Stimulated activated CD8-positive, alpha-beta memory T cell treated with anti-CD3 and anti-CD28 coated beads, Interleukin-7, amount 100 ng/mL, for 1 hour (primary cell): ENCODE measurements around the gene TENM4.
"Not testable (repeated sequence)": the region's sequence is repeated elsewhere in the genome, so short reads cannot be mapped to it uniquely, and the experiment has no call there.

Experiments
- DNase-seq, 2 donors: peaks; one replicate each; pipeline ENCODE4 v3.0.0-alpha.2; 2020; ENCODE audit warnings: low read depth in 2 of 2

TENM4 gene

DNA sequence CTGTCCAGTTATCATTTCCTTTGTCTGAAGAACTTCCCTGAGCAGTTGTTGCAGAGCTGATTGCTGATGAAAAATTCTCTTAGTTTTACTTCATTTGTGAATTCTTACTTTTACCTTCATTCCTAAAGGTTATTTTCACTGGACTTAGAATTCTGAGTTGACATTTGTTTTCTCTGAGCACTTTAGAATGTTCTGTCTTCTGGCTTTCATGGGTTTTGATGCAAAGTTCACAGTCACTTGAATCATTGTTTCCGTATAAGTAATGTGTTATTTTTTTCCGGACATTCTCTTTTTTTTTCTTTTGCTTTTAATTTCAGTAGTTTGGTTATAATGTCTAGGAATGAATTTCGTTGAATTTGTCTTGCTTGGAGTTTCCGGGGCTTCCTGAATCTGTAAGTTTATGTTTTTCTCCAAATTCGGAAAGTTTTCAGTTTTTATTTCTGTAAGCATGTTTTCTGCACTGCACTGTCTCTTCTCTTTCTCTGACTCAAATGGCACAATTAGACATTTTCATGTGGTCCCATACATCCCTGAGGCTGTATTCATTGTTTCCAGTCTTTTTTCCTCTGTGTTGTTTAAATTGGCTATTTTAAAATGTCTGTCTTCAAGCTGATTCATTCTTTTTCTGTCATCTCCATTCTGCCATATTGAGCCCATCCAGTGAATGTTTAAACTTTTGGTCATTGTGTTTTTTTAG, 797.7 kb downstream of the TENM4 start:
- no peak for DNase-seq

- no peak for DNase-seq
Observed at GRCh38 chr11:78641541-78641940, 799.3 kb downstream of the TENM4 start.

DNA sequence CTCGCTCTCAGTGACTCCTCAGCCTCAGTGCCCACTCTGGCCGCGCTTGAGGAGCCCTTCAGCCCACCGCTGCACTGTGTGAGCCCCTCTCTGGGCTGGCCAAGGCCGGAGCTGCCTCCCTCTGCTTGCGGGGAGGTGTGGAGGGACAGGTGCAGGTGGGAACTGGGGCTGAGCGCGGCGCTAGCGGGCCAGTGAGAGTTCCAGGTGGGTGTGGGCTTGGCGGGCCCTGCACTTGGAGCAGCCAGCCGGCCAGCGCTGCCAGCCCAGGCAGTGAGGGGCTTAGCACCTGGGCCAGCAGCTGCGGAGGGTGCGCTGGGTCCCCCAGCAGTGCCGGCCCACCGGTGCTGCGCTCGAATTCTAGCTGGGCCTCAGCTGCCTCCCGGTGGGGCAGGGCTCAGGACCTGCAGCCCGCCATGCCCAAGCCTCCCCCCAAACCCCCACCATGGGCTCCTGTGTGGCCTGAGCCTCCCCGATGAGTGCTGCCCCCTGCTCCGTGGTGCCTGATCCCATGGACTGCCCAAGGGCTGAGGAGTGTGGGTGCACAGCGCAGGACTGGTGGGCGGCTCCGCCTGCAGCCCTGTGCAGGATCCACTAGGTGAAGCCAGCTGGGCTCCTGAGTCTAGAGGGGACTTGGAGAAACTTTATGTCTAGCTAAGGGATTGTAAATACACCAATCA, 802.0 kb downstream of the TENM4 start:
- no peak for DNase-seq

GRCh38 chr11:78637527-78637926, 803.3 kb downstream of the TENM4 start:
- not testable (repeated sequence) for DNase-seq

- DNase-seq, result no peak
Observed at GRCh38 chr11:78635814-78636506, 804.9 kb downstream of the TENM4 start.

DNA sequence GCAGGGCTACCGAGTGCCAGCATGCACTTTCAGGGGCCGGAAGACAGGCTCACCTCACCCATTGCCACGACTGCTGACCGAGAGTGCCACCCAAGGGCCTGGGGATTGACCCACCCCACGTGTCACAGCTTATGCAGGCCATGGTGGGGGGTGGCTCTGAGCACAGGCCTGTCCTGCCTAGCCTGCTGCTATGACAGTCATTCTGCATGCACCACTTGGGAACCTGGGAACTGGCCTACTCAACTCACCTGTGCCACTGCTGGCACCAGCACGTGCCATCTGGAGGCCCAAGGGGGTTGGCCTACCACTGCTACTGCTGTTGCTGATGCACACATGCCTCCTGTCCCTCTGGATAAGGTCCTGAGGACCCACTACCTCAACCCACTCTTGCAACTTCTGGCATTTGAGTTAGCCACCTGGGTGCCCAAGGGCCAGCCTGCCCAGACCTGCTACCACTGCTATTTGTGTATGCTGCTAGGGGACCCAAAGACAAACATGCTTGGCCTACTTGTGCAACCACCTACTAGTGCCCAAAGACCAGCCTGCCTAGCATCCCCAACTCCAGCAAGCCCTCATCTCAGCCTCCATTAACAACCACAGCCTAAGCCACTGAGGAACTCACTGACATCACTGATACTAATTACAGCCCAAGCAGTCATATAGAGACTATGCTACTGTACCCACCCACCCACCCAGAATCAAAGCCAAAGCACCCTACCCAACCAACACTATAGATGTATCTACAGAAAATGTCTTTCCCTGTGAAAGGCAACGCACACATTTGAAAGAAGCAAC, 807.1 kb downstream of the TENM4 start:
- no peak for DNase-seq

- DNase-seq, result no peak
Observed at GRCh38 chr11:78630561-78631303, 810.1 kb downstream of the TENM4 start.

- DNase-seq, result no peak
Observed at GRCh38 chr11:78630155-78630554, 810.7 kb downstream of the TENM4 start.

- no peak for DNase-seq
Observed at GRCh38 chr11:78622666-78623065, 818.2 kb downstream of the TENM4 start.

DNA sequence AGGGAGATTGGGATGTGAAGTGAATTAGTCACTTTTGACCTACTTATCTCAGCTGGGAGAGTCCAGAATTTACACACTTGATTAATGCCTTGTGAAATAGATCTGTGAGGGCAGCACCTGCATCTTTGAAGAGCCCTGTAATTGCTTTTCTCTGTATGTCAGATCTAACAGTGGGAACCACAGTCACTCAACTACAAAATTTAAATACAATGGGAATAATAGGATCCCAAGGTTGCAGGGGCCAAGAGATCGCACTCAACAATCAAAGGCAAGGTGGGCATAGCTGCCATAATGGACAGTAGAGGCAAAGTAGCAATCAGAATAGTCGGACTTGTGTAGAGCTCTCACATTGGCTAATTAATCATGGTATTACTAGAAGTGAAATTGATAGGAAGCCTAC, 820.7 kb downstream of the TENM4 start:
- no peak for DNase-seq

GRCh38 chr11:78615724-78616123, 825.1 kb downstream of the TENM4 start:
- DNase-seq, result no peak

- no peak for DNase-seq
Observed at GRCh38 chr11:78613378-78613813, 827.4 kb downstream of the TENM4 start.

GRCh38 chr11:78612721-78613377, 828.0 kb downstream of the TENM4 start:
- no peak for DNase-seq

DNA sequence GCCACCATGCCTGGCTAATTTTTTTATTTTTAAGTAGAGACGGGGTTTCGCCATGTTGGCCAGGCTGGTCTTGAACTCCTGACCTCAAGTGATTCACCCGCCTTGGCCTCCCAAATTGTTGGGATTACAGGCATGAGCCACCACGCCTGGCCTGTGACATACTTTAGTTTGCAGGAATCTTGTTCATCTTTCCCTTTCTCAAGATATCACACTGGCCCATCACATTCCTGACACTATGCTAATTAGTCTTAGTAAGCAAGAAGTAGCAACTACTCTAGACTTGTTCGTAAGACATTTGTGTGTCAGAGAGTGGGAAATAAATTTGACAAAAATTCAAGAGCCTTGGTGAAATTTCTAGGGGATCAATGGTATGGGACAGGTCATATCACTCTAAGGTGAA, 831.5 kb downstream of the TENM4 start:
- not testable (repeated sequence) for DNase-seq

- no peak for DNase-seq
Observed at GRCh38 chr11:78607696-78608095, 833.1 kb downstream of the TENM4 start.

- DNase-seq, result no peak
Observed at GRCh38 chr11:78606667-78607066, 834.2 kb downstream of the TENM4 start.

- DNase-seq, result no peak
Observed at GRCh38 chr11:78605296-78605695, 835.5 kb downstream of the TENM4 start.

DNA sequence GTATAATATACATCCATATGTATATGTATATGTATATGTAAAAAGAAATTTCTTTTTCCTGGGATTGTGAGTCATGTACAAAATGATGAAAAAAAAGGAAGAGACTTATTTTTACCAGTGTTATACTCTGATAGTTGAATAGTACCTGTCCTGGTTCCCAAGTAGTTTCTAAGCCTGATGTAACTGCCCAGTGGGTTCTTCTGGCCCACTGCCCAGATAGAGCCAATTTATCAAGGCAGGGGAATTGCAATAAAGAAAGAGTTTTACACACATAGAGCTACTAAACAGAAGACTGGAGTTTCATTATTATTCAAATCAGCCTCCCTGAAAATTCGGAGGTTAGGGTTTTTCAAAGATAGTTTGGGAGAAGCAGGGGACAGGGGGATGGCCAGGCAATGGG, 837.0 kb downstream of the TENM4 start:
- DNase-seq, result no peak
